Heart left ventricle (tissue), 16 donors: ENCODE data around the gene IL12A. TPM values are rescaled to one million over a fixed set of nuclear protein-coding genes. Genes with fewer than 3 reads are reported as not detected.
A peak's percentile ranks its signal among the peaks of the same experiment; 100 is the strongest.

Experiments
- ATAC-seq, 4 donors: fragments of 200-7000 bp; cut with Tn5 transposase; one replicate each; pipeline ENCODE4 v1.9.1; 2020 to 2022; ENCODE audit warnings: moderate library complexity in 4 of 4, mild to moderate bottlenecking in 3 of 4, moderate number of reproducible peaks in 1 of 4
- DNase-seq, 5 donors: peaks; one replicate each; pipeline ENCODE4 v3.0.0-alpha.2; 2020
- H3K27ac ChIP-seq, 12 donors: fragments of 200-600 bp; sonication (generic) in 4 of 12; one replicate each; pipeline versions ENCODE4 v1.5.0 to v1.8.0; 2016 to 2022; ENCODE audit warnings: mild to moderate bottlenecking in 2 of 12
- H3K27me3 ChIP-seq, 9 donors: fragments of 200-600 bp; sonication (generic) in 2 of 9; one replicate each; pipeline versions ENCODE4 v1.5.1 to v1.8.0; 2016 to 2022; ENCODE audit warnings: mild to moderate bottlenecking in 3 of 9
- H3K36me3 ChIP-seq, 9 donors: fragments of 200-600 bp; sonication (generic) in 2 of 9; one replicate each; pipeline versions ENCODE4 v1.5.0 to v1.8.0; 2018 to 2022; ENCODE audit warnings: mild to moderate bottlenecking in 2 of 9
- H3K4me1 ChIP-seq, 12 donors: fragments of 200-600 bp; sonication (generic) in 4 of 12; one replicate each; pipeline versions ENCODE4 v1.5.0 to v1.8.0; 2016 to 2022; ENCODE audit warnings: mild to moderate bottlenecking in 3 of 12
- H3K4me3 ChIP-seq, 12 donors: fragments of 200-600 bp; sonication (generic) in 4 of 12; one replicate each; pipeline versions ENCODE4 v1.5.0 to v1.8.0; 2017 to 2022; ENCODE audit warnings: mild to moderate bottlenecking in 9 of 12, moderate library complexity in 4 of 12
- H3K9me3 ChIP-seq, 12 donors: fragments of 200-600 bp; sonication (generic) in 4 of 12; one replicate each; pipeline versions ENCODE4 v1.5.0 to v1.8.0; 2016 to 2022; ENCODE audit warnings: mild to moderate bottlenecking in 1 of 12
- CTCF ChIP-seq, 12 donors: fragments of 200-600 bp; sonication (generic) in 4 of 12; IDR thresholded peaks; one replicate each; pipeline versions ENCODE4 v1.5.0 to v1.8.0; 2018 to 2022; ENCODE audit warnings: antibody characterized with exemption in 12 of 12, mild to moderate bottlenecking in 5 of 12
- POLR2A ChIP-seq, 2 donors: fragments of 450-650 bp; IDR thresholded peaks; one replicate each; pipeline ENCODE4 v1.6.1; 2017; ENCODE audit warnings: antibody characterized with exemption in 2 of 2, mild to moderate bottlenecking in 2 of 2, moderate library complexity in 2 of 2
- WGBS, 4 donors: extraction: QIAGEN DNeasy Blood & Tissue Kit in 2 of 4; methylation state at CpG; one replicate each; pipeline versions ENCODE4 v1.1.5 to v1.1.7; 2013 to 2018; 5-methylcytosine and 5-hydroxymethylcytosine counted together
- intact Hi-C, 10 donors: fragments of 100-400 bp; cut with DNase I; formaldehyde crosslinking; loops; one replicate each; pipeline versions ENCODE4 v1.11.1 to v1.14.2; 2022
- polyA plus RNA-seq, 2 donors: library from polyadenylated mRNA; stranded (reverse); fragments of 200-250 nt; gene quantifications; one replicate each; pipeline ENCODE4 v1.2.3, GENCODE V29; 2013
- total RNA-seq, 9 donors: library from RNA; depleted of rRNA in 2 of 9; stranded (reverse); fragments of >200 nt in 2 of 9; fragmentation: NEBNext Ultra II Directional in 3 of 9; extraction: Animal tissue kit (Norgen Biotek cat#: 25700) in 3 of 9; gene quantifications; one replicate each; pipeline versions ENCODE4 v1.1.0 to v1.2.4, GENCODE V29; 2016 to 2023
- donor health status: ischemic (EF 13 %, LVEDD 7.1; RV severe dilation, severe dysfunction).
- donor health status: healthy with polysubstance abuse.
- donor health status: DM: no; HTN: yes; CAD: no.
- donor health status: DM: no; HTN: no; CAD: no.
- donor health status: ischemic (EF 25% LVEDD 6.9; RV normal size, moderate dysfunction).
- donor health status: ischemic (EF 25% LVEDD 5.7; RV mildly dilated, moderate dysfunction).
- donor health status: healthy.
- donor health status: DM: yes; HTN: yes; CAD: no.
- donor health status: ischemic (EF 35%, LVEDD 5.7; RV mildly dilated, moderate dysfunction).
- donor health status: nonischemic (EF 11% LVEDD 7.7; RV severe dilation, severe dysfunction).
- donor health status: DM: yes; HTN: yes; CAD: no.
- donor health status: PGD.
- donor health status: ischemic (EF 29% LVEDD 5.4; RV normal size, mild dysfunction).
- donor health status: nonischemic (EF 23%, LVEDD 6.1; RV moderate dilation, normal function).

Gene IL12A
- total and polyA plus RNA-seq, 11 donors: 0.42 to 3.3 (median 0.57) TPM

- no peak for ATAC-seq
- Histone ChIP-seq H3K36me3 (no peaks in the 10 kb centered on the region), H3K9me3 (peaks cover 0 to 5% (median 0%) of the 10 kb centered on the region in 12 donors), H3K4me1 (peaks cover 0 to 8% (median 0%) of the 10 kb centered on the region in 12 donors), H3K27me3 (no peaks in the 10 kb centered on the region), H3K27ac (peak overlapping the region in 10 of 12 donors; percentile 10 to 77 (median 61)), H3K4me3 (no peak overlapping the region)
- WGBS, 4 donors: 74 to 89% (median 82%) methylated on average over 1 of the region's 1 CpG
- intact Hi-C loops: no loop called here
- TF ChIP-seq POLR2A (IDR thresholded peaks at IDR 0.05) (no peak), CTCF (IDR thresholded peaks at IDR 0.05) (no peak)
- no peak for DNase-seq
Measured at GRCh38 chr3:159978918-159979703, 9.5 kb upstream of the IL12A start.

DNA sequence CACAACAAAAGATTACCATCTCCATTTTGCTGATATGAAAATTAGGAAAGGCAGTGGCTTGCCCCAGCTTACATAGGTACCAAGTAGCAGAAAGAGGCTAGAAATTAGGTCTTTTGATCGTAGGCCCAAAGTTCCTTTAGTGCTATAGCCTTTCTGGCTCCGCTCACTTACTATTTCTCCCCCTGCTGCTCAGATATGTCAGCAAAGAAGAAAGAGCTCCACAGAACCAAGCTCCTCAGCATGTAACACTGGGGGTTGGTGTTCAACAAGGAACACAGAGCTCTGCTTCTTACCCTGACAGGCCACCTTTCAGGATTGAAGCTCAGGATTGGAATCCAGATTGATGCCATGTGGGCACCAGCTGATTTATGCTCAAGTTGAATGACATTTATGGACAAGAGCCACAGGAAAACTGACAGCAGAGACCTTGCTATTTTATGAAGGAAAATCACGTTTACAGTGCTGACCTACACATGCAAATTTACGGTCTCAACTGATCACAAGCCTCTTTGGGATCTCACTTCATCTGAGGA, 6.1 kb upstream of the IL12A start:
- Histone ChIP-seq H3K9me3 (peaks cover 0 to 5% (median 0%) of the 10 kb centered on the region in 12 donors), H3K4me1 (peaks cover 0 to 7% (median 0%) of the 10 kb centered on the region in 12 donors), H3K36me3 (no peaks in the 10 kb centered on the region), H3K4me3 (no peak overlapping the region), H3K27me3 (no peaks in the 10 kb centered on the region), H3K27ac (no peak overlapping the region)
- intact Hi-C loops: loop anchor here in 1 of 10 donors (10.0 kb wide), 1 partner anchor 58 kb away; no protein-coding TSS in a partner anchor
- DNase-seq (no peak), ATAC-seq (no peak)
- 77 to 96% (median 88%) methylated on average over 4 of the region's 4 CpGs for WGBS, 4 donors
- TF ChIP-seq POLR2A (IDR thresholded peaks at IDR 0.05) (no peak), CTCF (IDR thresholded peaks at IDR 0.05) (no peak)

- Histone ChIP-seq H3K4me3 (no peak overlapping the region), H3K27me3 (no peaks in the 10 kb centered on the region), H3K9me3 (peaks cover 0 to 8% (median 0%) of the 10 kb centered on the region in 12 donors), H3K36me3 (no peaks in the 10 kb centered on the region), H3K4me1 (peaks cover 0 to 16% (median 5%) of the 10 kb centered on the region in 12 donors), H3K27ac (no peak overlapping the region)
- TF ChIP-seq CTCF (IDR thresholded peaks at IDR 0.05): peak in 1 of 12 donors; percentile 18
- no peak for TF ChIP-seq POLR2A (IDR thresholded peaks at IDR 0.05)
- ATAC-seq: no peak
- no peak for DNase-seq
- 75 to 89% (median 86%) methylated on average over 5 of the region's 5 CpGs for WGBS, 4 donors
- intact Hi-C loops: loop anchor here in 4 of 10 donors (5.0 to 10.0 kb wide), 5 partner anchors 62 to 155 kb away; no protein-coding TSS in a partner anchor
Measured at GRCh38 chr3:159987291-159987711, 1.3 kb upstream of the IL12A start.
